ENCODE data around the gene GJC2.
"Not testable (repeated sequence)": the region's sequence is repeated elsewhere in the genome, so short reads cannot be mapped to it uniquely, and the experiment has no call there.

Gene GJC2

GRCh38 chr1:228149406-228150119 lies at the start of gene GJC2:
Gene GJC2, plus strand, starts transcription at chr1:228149930. Its CDS starts 7,829 bp downstream, at chr1:228157759.
- no peak for DNase-seq

GRCh38 chr1:228100822-228101613 lies 48.7 kb upstream of the GJC2 start:
- no peak for DNase-seq

- no peak for DNase-seq
Measured at GRCh38 chr1:228101614-228101993, 48.1 kb upstream of the GJC2 start.

- peak; percentile 59 for DNase-seq
Measured at GRCh38 chr1:228101994-228102790, 47.5 kb upstream of the GJC2 start.

GRCh38 chr1:228102791-228103620 lies 46.7 kb upstream of the GJC2 start, which contains the start of gene C1orf35:
Gene C1orf35, minus strand, starts transcription at chr1:228103325. Its CDS starts 98 bp downstream, at chr1:228103227.
- peak; percentile 94 for DNase-seq

GRCh38 chr1:228104526-228105269 lies 45.0 kb upstream of the GJC2 start:
- no peak for DNase-seq

- no peak for DNase-seq
Measured at GRCh38 chr1:228105270-228105995, 44.3 kb upstream of the GJC2 start.

- DNase-seq = no peak
Measured at GRCh38 chr1:228105996-228106799, 43.5 kb upstream of the GJC2 start.

GRCh38 chr1:228106800-228107054 lies 43.0 kb upstream of the GJC2 start:
- no peak for DNase-seq

- DNase-seq = no peak
Measured at GRCh38 chr1:228107636-228108035, 42.1 kb upstream of the GJC2 start.

GRCh38 chr1:228108055-228108690 lies 41.6 kb upstream of the GJC2 start:
- DNase-seq = no peak

- no peak for DNase-seq
Measured at GRCh38 chr1:228108742-228109072, 41.0 kb upstream of the GJC2 start.

GRCh38 chr1:228109073-228109961 lies 40.4 kb upstream of the GJC2 start, which contains the start of gene MRPL55:
Gene MRPL55, minus strand, starts transcription at chr1:228109299. Its CDS starts 1,039 bp downstream, at chr1:228108260.
- peak; percentile 95 for DNase-seq

- no peak for DNase-seq
Measured at GRCh38 chr1:228109962-228110488, 39.7 kb upstream of the GJC2 start.

GRCh38 chr1:228110556-228110955 lies 39.2 kb upstream of the GJC2 start:
- DNase-seq = no peak

- not testable (repeated sequence) for DNase-seq
Measured at GRCh38 chr1:228111315-228111714, 38.4 kb upstream of the GJC2 start.

GRCh38 chr1:228112167-228112566 lies 37.6 kb upstream of the GJC2 start:
- DNase-seq = no peak

GRCh38 chr1:228112617-228113016 lies 37.1 kb upstream of the GJC2 start:
- no peak for DNase-seq

All from hematopoietic multipotent progenitor cell treated with erythropoietin and hydrocortisone succinate and interleukin-3 and kit ligand, for 8 days (in vitro differentiated cells).